Neural cell (in vitro differentiated cells): ENCODE data around the gene TRIM25. TPM values are rescaled to one million over a fixed set of nuclear protein-coding genes. Genes with fewer than 3 reads are reported as not detected.

ENCODE experiments used
- H2AFZ ChIP-seq: fragments of 200-600, 300-800 bp; sonication (generic), shearing (Covaris generic); 2 replicates; pipeline ENCODE4 v1.6.0; 2014; ENCODE audit warnings: low read depth, mild to moderate bottlenecking, antibody characterized with exemption, low read length, moderate library complexity
- H3F3A ChIP-seq: fragments of 200-600 bp; shearing (Covaris generic); 2 replicates; pipeline ENCODE4 v1.6.1; 2016; ENCODE audit warnings: mild to moderate bottlenecking, moderate library complexity, mixed read lengths, antibody characterized with exemption, low read length; ENCODE audit not compliant: insufficient read depth, poor library complexity, severe bottlenecking
- H3K27ac ChIP-seq: fragments of 200-600, 300-800 bp; sonication (generic), shearing (Covaris generic); 2 replicates; pipeline ENCODE4 v1.5.1; 2014; ENCODE audit warnings: mild to moderate bottlenecking, low read length, moderate library complexity
- H3K27me3 ChIP-seq: fragments of 300-800, 200-600 bp; sonication (generic), shearing (Covaris generic); 2 replicates; pipeline ENCODE4 v1.6.0; 2014; ENCODE audit warnings: mild to moderate bottlenecking, low read depth, low read length, moderate library complexity; ENCODE audit not compliant: insufficient read depth
- H3K36me3 ChIP-seq: fragments of 300-800, 200-600 bp; sonication (generic), shearing (Covaris generic); 2 replicates; pipeline ENCODE4 v1.5.1; 2014; ENCODE audit warnings: mild to moderate bottlenecking, antibody characterized with exemption, low read length, moderate library complexity; ENCODE audit not compliant: insufficient read depth
- H3K4me2 ChIP-seq: fragments of 300-800, 200-600 bp; sonication (generic), shearing (Covaris generic); 2 replicates; pipeline ENCODE4 v1.6.0; 2014; ENCODE audit warnings: mild to moderate bottlenecking, low read length
- H3K4me3 ChIP-seq: fragments of 300-800, 200-600 bp; sonication (generic), shearing (Covaris generic); 2 replicates; pipeline ENCODE4 v1.5.1; 2014; ENCODE audit warnings: mild to moderate bottlenecking, low read length, moderate library complexity
- H3K79me2 ChIP-seq: fragments of 200-600 bp; shearing (Covaris generic); replicated peaks from 2 replicates; pipeline ENCODE4 v1.6.0; 2014; ENCODE audit warnings: mild to moderate bottlenecking, low read length, moderate library complexity; ENCODE audit not compliant: insufficient read depth
- H3K9ac ChIP-seq: fragments of 300-800, 200-600 bp; sonication (generic), shearing (Covaris generic); 2 replicates; pipeline ENCODE4 v1.6.1; 2016; ENCODE audit warnings: mild to moderate bottlenecking, low read length, mixed read lengths
- H3K9me2 ChIP-seq: fragments of 200-600 bp; shearing (Covaris generic); 2 replicates; pipeline ENCODE4 v1.6.1; 2016; ENCODE audit warnings: mild to moderate bottlenecking, low read length, mixed read lengths; ENCODE audit not compliant: insufficient read depth
- H3K9me3 ChIP-seq: fragments of 200-600, 300-800 bp; sonication (generic), shearing (Covaris generic); 2 replicates; pipeline ENCODE4 v1.6.1; 2016; ENCODE audit warnings: mild to moderate bottlenecking, mixed run types, low read length, moderate library complexity, mixed read lengths
- H4K20me1 ChIP-seq: fragments of 200-600 bp; shearing (Covaris generic); 2 replicates; pipeline ENCODE4 v1.6.1; 2016; ENCODE audit warnings: mild to moderate bottlenecking, mixed run types; ENCODE audit not compliant: insufficient read depth
- EP300 ChIP-seq: fragments of 450-650 bp; conservative IDR thresholded peaks from 2 replicates; pipeline ENCODE4 v1.6.1; 2014; ENCODE audit warnings: antibody characterized with exemption, mild to moderate bottlenecking, moderate library complexity; ENCODE audit not compliant: poor library complexity, severe bottlenecking
- EZH2 ChIP-seq: fragments of 200-600, 300-800 bp; shearing (Covaris generic), sonication (generic); IDR thresholded peaks from 2 replicates; pipeline ENCODE4 v1.6.1; 2014; ENCODE audit warnings: antibody characterized with exemption, low read length, borderline replicate concordance, mild to moderate bottlenecking; ENCODE audit not compliant: insufficient read depth, poor library complexity, severe bottlenecking
- MXI1 ChIP-seq: fragments of 450-650 bp; conservative IDR thresholded peaks from 2 replicates; pipeline ENCODE4 v1.6.1; 2014; ENCODE audit warnings: antibody characterized with exemption, mild to moderate bottlenecking; ENCODE audit not compliant: poor library complexity, severe bottlenecking
- POLR2AphosphoS5 ChIP-seq: IDR thresholded peaks from 2 replicates; pipeline ENCODE4 v1.6.1; 2012
- RAD21 ChIP-seq: fragments of 450-650 bp; conservative IDR thresholded peaks from 2 replicates; pipeline ENCODE4 v1.6.1; 2014; ENCODE audit warnings: antibody characterized with exemption, mild to moderate bottlenecking, moderate library complexity
- SMC3 ChIP-seq: fragments of 450-650 bp; conservative IDR thresholded peaks from 2 replicates; pipeline ENCODE4 v1.6.1; 2014; ENCODE audit warnings: antibody characterized with exemption, mild to moderate bottlenecking, moderate library complexity; ENCODE audit not compliant: poor library complexity
- TAF1 ChIP-seq: IDR thresholded peaks from 2 replicates; pipeline ENCODE4 v1.6.1; 2012; ENCODE audit warnings: low read depth
- polyA plus RNA-seq: library from polyadenylated mRNA; depleted of rRNA; stranded (reverse); fragments of >200 nt; gene quantifications from 2 replicates; pipeline ENCODE4 v1.2.3, GENCODE V29; 2014
- TF ChIP-seq, protein P1 (sequence below): fragments of 450-650 bp; IDR thresholded peaks from 2 replicates; pipeline ENCODE4 v1.5.1; 2014; ENCODE audit warnings: antibody characterized with exemption, mild to moderate bottlenecking, moderate library complexity; ENCODE audit not compliant: poor library complexity, severe bottlenecking
- TF ChIP-seq, protein P2 (sequence below): IDR thresholded peaks from 2 replicates; pipeline ENCODE4 v1.6.1; 2012; ENCODE audit warnings: borderline replicate concordance

TRIM25 gene
- polyA plus RNA-seq, 1 donor from 2014 or later: 1.7 TPM

DNA sequence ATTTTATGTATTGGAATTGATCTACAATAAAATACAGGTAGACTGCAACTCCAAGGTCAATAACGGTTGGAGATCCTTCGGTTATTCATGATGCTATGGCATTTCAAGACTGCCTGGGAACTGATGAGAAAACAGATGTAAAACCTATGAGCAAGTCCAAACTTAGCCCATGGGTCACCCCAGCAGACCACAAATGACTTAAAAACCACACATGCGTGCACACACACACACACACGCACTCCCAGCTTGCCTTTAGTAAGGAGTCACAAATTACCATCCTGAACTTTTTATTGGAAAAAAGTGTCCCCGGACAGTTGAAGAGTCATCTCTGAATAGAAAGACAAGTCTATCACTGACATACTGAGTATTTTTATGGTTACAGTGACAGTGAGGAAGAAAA is 26.7 kb downstream of the TRIM25 start:
- TF ChIP-seq EP300: no peak
- no peak for TF ChIP-seq TAF1
- TF ChIP-seq, protein P1, sequence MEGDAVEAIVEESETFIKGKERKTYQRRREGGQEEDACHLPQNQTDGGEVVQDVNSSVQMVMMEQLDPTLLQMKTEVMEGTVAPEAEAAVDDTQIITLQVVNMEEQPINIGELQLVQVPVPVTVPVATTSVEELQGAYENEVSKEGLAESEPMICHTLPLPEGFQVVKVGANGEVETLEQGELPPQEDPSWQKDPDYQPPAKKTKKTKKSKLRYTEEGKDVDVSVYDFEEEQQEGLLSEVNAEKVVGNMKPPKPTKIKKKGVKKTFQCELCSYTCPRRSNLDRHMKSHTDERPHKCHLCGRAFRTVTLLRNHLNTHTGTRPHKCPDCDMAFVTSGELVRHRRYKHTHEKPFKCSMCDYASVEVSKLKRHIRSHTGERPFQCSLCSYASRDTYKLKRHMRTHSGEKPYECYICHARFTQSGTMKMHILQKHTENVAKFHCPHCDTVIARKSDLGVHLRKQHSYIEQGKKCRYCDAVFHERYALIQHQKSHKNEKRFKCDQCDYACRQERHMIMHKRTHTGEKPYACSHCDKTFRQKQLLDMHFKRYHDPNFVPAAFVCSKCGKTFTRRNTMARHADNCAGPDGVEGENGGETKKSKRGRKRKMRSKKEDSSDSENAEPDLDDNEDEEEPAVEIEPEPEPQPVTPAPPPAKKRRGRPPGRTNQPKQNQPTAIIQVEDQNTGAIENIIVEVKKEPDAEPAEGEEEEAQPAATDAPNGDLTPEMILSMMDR: no peak
- TF ChIP-seq POLR2AphosphoS5: no peak
- no peak for TF ChIP-seq MXI1
- TF ChIP-seq SMC3: no peak
- TF ChIP-seq RAD21: no peak
- no peak for TF ChIP-seq EZH2
- TF ChIP-seq, protein P2, sequence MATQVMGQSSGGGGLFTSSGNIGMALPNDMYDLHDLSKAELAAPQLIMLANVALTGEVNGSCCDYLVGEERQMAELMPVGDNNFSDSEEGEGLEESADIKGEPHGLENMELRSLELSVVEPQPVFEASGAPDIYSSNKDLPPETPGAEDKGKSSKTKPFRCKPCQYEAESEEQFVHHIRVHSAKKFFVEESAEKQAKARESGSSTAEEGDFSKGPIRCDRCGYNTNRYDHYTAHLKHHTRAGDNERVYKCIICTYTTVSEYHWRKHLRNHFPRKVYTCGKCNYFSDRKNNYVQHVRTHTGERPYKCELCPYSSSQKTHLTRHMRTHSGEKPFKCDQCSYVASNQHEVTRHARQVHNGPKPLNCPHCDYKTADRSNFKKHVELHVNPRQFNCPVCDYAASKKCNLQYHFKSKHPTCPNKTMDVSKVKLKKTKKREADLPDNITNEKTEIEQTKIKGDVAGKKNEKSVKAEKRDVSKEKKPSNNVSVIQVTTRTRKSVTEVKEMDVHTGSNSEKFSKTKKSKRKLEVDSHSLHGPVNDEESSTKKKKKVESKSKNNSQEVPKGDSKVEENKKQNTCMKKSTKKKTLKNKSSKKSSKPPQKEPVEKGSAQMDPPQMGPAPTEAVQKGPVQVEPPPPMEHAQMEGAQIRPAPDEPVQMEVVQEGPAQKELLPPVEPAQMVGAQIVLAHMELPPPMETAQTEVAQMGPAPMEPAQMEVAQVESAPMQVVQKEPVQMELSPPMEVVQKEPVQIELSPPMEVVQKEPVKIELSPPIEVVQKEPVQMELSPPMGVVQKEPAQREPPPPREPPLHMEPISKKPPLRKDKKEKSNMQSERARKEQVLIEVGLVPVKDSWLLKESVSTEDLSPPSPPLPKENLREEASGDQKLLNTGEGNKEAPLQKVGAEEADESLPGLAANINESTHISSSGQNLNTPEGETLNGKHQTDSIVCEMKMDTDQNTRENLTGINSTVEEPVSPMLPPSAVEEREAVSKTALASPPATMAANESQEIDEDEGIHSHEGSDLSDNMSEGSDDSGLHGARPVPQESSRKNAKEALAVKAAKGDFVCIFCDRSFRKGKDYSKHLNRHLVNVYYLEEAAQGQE: no peak
- H3K9ac ChIP-seq: no peak overlapping the region
- no peaks in the 10 kb centered on the region for H3K79me2 ChIP-seq
- H3K27ac ChIP-seq: no peak overlapping the region
- H3K4me2 ChIP-seq: no peak overlapping the region
- H3K9me2 ChIP-seq: no peaks in the 10 kb centered on the region
- no peaks in the 10 kb centered on the region for H4K20me1 ChIP-seq
- no peaks in the 10 kb centered on the region for H3K9me3 ChIP-seq
- H3K27me3 ChIP-seq: no peaks in the 10 kb centered on the region
- H3F3A ChIP-seq: no peaks in the 10 kb centered on the region
- H2AFZ ChIP-seq: no peak overlapping the region
- H3K36me3 ChIP-seq: no peaks in the 10 kb centered on the region
- no peak overlapping the region for H3K4me3 ChIP-seq

DNA sequence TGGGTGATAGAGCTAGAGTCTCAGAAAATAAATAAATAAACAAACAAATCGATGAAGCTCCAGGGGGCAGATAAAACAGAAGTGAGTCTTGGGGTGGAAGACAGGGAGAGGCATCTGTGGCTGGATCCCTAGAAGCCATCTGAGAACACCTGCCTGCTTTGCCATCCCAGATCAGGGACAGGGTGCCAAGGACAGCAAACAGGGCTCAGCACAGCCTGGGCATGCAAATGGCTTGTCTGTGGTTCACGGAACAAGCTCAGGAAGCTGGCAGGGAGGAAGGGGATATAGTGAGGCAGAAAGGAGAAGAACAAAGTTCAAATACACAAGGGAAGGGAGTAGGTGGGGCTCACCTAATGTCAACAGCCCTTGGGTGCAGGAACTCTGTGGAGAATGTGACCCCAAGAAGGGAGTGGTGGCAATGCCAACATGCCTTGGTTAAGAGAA is 27.5 kb downstream of the TRIM25 start:
- no peak overlapping the region for H3K4me3 ChIP-seq
- no peak overlapping the region for H3K27ac ChIP-seq

More for the DNA sequence above, 27.5 kb downstream of the TRIM25 start:
- Histone ChIP-seq H3K9ac (no peak overlapping the region), H3K27me3 (no peaks in the 10 kb centered on the region), H3K79me2 (no peaks in the 10 kb centered on the region), H3K36me3 (no peaks in the 10 kb centered on the region), H4K20me1 (no peaks in the 10 kb centered on the region), H3K9me3 (no peaks in the 10 kb centered on the region), H2AFZ (no peak overlapping the region), H3F3A (no peaks in the 10 kb centered on the region), H3K9me2 (no peaks in the 10 kb centered on the region), H3K4me2 (no peak overlapping the region)
- TF ChIP-seq TAF1: no peak
- no peak for TF ChIP-seq MXI1
- TF ChIP-seq, protein P2: no peak
- no peak for TF ChIP-seq EP300
- no peak for TF ChIP-seq SMC3
- TF ChIP-seq POLR2AphosphoS5: no peak
- no peak for TF ChIP-seq EZH2
- no peak for TF ChIP-seq RAD21
- TF ChIP-seq, protein P1: no peak
